HepG2 (cell line): ENCODE data around the gene ATP6V1F.

ENCODE experiments used
- CHD4 ChIP-seq: fragments of 200-600 bp; sonication (generic); IDR thresholded peaks from 2 replicates; pipeline ENCODE4 v1.7.0; 2017; ENCODE audit warnings: mild to moderate bottlenecking, low read length, borderline replicate concordance
- EP300 ChIP-seq, 3 experiments: sonication (generic) in 1 of 3; formaldehyde crosslinking in 1 of 3; IDR thresholded peaks; 2 replicates each; pipeline versions ENCODE4 v1.5.1 to v1.6.1; 2011 to 2020; ENCODE audit warnings: low read depth in 2 of 3, low read length in 2 of 3, borderline replicate concordance in 1 of 3, improper control_type of control experiment in 1 of 3, mild to moderate bottlenecking in 1 of 3, missing genetic modification reagents in 1 of 3, moderate library complexity in 1 of 3
- JUN ChIP-seq: sonication (generic); formaldehyde crosslinking; IDR thresholded peaks from 2 replicates; pipeline ENCODE4 v1.4.0; 2020; ENCODE audit warnings: mild to moderate bottlenecking, missing genetic modification reagents
- MAZ ChIP-seq, 2 experiments: sonication (generic) in 1 of 2; formaldehyde crosslinking in 1 of 2; IDR thresholded peaks; 2 replicates each; pipeline versions ENCODE4 v1.5.0 to v1.6.1; 2012 to 2020; ENCODE audit warnings: low read depth in 2 of 2, mild to moderate bottlenecking in 2 of 2, borderline replicate concordance in 1 of 2, improper control_type of control experiment in 1 of 2, low read length in 1 of 2, missing genetic modification reagents in 1 of 2, moderate library complexity in 1 of 2
- ZNF558 ChIP-seq: sonication (generic); formaldehyde crosslinking; IDR thresholded peaks from 2 replicates; pipeline ENCODE4 v1.9.0; 2022; ENCODE audit warnings: mild to moderate bottlenecking, missing genetic modification reagents, borderline replicate concordance
- ZNF766 ChIP-seq: sonication (generic); formaldehyde crosslinking; IDR thresholded peaks from 2 replicates; pipeline ENCODE4 v1.5.0; 2020; ENCODE audit warnings: missing genetic modification reagents, borderline replicate concordance
- ZZZ3 ChIP-seq: sonication (generic); formaldehyde crosslinking; IDR thresholded peaks from 2 replicates; pipeline ENCODE4 v1.4.0; 2020; ENCODE audit warnings: missing genetic modification reagents, mild to moderate bottlenecking, borderline replicate concordance
- TF ChIP-seq, protein P1 (sequence below): sonication (generic); formaldehyde crosslinking; IDR thresholded peaks from 2 replicates; pipeline ENCODE4 v1.5.0; 2020; ENCODE audit warnings: missing genetic modification reagents
- TF ChIP-seq, protein P2 (sequence below): sonication (generic); formaldehyde crosslinking; IDR thresholded peaks from 2 replicates; pipeline ENCODE4 v1.5.0; 2020; ENCODE audit warnings: missing genetic modification reagents
- TF ChIP-seq, protein P3 (sequence below): sonication (generic); formaldehyde crosslinking; IDR thresholded peaks from 2 replicates; pipeline ENCODE4 v1.5.0; 2020; ENCODE audit warnings: mild to moderate bottlenecking, missing genetic modification reagents, moderate library complexity
- TF ChIP-seq, protein P4 (sequence below): sonication (generic); formaldehyde crosslinking; IDR thresholded peaks from 2 replicates; pipeline ENCODE4 v1.8.0; 2022; ENCODE audit warnings: mild to moderate bottlenecking, missing genetic modification reagents; ENCODE audit not compliant: insufficient replicate concordance

DNA sequence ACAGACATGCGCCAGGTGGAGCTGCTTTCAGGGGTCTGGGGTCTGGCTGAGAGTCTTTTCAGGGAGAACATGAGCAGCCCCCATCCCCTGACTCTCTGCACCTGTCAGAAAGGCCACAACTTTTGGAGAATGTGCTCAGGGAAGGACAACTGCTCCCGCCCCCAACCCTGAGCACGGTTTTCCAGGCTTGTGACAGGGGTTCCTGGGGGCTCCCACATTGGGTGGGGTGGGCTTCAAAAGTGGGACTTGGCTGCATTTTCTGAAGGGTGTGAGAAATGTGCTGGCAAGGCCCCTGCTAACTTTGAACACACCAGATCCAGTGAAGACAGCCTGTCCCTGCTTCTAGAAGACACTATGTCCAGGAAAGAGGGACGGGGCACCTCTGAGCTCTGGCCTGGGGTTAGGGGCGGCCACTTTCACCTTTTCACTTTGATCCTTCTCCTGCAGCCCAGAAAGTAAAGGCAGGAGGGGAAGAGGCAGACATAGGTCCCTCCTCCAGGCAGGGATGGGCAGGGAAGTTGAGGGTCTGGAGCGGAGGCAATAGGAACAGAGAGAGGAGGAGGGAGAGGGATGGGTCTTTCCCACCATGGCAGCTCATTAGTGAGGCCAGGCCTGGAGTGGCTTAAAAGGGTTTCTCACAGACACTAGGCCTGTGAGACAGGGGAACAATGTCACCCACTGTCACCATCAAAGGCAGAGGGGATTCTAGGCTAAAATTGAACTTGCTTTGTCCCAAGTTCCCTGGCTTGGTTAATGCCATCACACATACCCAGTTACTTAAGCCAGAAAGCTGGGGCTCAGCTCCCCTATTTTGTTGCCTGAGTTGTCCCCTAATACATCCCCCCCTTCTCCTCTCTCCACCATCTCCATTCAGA is 46.3 kb downstream of the ATP6V1F start:
- TF ChIP-seq, protein P1, sequence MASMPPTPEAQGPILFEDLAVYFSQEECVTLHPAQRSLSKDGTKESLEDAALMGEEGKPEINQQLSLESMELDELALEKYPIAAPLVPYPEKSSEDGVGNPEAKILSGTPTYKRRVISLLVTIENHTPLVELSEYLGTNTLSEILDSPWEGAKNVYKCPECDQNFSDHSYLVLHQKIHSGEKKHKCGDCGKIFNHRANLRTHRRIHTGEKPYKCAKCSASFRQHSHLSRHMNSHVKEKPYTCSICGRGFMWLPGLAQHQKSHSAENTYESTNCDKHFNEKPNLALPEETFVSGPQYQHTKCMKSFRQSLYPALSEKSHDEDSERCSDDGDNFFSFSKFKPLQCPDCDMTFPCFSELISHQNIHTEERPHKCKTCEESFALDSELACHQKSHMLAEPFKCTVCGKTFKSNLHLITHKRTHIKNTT (CRISPR knock-in tag): no peak
- TF ChIP-seq ZNF558 (CRISPR knock-in tag) (no peak), MAZ (IDR thresholded peaks at IDR 0.05; ENCODE audit: borderline replicate concordance, low read depth, low read length) (no peak), MAZ (CRISPR knock-in tag; IDR thresholded peaks at IDR 0.05; ENCODE audit: low read depth) (no peak), ZNF766 (CRISPR knock-in tag) (no peak), CHD4 (no peak), JUN (CRISPR knock-in tag) (no peak), EP300 (IDR thresholded peaks at IDR 0.05; ENCODE audit: low read depth in 2 of 2, low read length in 2 of 2) (no peak), EP300 (CRISPR knock-in tag; IDR thresholded peaks at IDR 0.05; ENCODE audit: borderline replicate concordance) (no peak), ZZZ3 (no peak)
- TF ChIP-seq, protein P2, sequence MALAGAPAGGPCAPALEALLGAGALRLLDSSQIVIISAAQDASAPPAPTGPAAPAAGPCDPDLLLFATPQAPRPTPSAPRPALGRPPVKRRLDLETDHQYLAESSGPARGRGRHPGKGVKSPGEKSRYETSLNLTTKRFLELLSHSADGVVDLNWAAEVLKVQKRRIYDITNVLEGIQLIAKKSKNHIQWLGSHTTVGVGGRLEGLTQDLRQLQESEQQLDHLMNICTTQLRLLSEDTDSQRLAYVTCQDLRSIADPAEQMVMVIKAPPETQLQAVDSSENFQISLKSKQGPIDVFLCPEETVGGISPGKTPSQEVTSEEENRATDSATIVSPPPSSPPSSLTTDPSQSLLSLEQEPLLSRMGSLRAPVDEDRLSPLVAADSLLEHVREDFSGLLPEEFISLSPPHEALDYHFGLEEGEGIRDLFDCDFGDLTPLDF (CRISPR knock-in tag): no peak
- TF ChIP-seq, protein P3, sequence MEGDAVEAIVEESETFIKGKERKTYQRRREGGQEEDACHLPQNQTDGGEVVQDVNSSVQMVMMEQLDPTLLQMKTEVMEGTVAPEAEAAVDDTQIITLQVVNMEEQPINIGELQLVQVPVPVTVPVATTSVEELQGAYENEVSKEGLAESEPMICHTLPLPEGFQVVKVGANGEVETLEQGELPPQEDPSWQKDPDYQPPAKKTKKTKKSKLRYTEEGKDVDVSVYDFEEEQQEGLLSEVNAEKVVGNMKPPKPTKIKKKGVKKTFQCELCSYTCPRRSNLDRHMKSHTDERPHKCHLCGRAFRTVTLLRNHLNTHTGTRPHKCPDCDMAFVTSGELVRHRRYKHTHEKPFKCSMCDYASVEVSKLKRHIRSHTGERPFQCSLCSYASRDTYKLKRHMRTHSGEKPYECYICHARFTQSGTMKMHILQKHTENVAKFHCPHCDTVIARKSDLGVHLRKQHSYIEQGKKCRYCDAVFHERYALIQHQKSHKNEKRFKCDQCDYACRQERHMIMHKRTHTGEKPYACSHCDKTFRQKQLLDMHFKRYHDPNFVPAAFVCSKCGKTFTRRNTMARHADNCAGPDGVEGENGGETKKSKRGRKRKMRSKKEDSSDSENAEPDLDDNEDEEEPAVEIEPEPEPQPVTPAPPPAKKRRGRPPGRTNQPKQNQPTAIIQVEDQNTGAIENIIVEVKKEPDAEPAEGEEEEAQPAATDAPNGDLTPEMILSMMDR (CRISPR knock-in tag): no peak
- TF ChIP-seq, protein P4, sequence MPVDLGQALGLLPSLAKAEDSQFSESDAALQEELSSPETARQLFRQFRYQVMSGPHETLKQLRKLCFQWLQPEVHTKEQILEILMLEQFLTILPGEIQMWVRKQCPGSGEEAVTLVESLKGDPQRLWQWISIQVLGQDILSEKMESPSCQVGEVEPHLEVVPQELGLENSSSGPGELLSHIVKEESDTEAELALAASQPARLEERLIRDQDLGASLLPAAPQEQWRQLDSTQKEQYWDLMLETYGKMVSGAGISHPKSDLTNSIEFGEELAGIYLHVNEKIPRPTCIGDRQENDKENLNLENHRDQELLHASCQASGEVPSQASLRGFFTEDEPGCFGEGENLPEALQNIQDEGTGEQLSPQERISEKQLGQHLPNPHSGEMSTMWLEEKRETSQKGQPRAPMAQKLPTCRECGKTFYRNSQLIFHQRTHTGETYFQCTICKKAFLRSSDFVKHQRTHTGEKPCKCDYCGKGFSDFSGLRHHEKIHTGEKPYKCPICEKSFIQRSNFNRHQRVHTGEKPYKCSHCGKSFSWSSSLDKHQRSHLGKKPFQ (CRISPR knock-in tag): no peak
